ENCODE results near the gene TLK1. TPM values are rescaled to one million over a fixed set of nuclear protein-coding genes. Genes with fewer than 3 reads are reported as not detected.

The TLK1 gene
- total and polyA plus RNA-seq, 2 donors (not counting 3 experiments of a cell fraction or from before 2014, with no cell fraction given): 5.8 to 62.7 TPM

DNA sequence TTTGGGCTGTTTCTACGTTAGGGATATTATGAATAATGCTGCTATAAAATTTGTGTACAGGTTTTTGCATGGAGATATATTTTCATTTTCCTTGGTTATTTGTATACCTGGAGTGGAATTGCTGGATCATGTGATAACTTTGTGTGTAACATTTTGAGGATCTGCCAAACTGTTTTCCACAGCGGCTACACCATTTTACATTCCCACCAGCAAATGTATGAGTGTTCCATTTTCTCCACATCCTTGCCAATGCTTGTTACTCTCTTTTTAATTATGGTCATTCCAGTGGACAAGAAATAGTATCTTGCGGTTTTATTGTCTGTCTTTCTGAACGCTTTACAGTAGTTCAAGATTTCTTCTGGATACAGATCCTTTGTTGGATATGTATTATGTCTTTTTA lies 218.1 kb downstream of the TLK1 start:
- no peak overlapping the region for H3K27ac ChIP-seq (ENCODE audit: insufficient read depth, low read depth, low read length)
- no peak for FAIRE-seq
- peaks cover 8% of the 10 kb centered on the region for H3K9me1 ChIP-seq (replicated peaks; ENCODE audit: control insufficient read depth, extremely low read depth, insufficient read depth, low read length)
- no TSS peak for BruUV-seq (replicated peaks)
- no peaks in the 10 kb centered on the region for H3K36me3 ChIP-seq (ENCODE audit: control insufficient read depth in 2 of 2, extremely low read depth in 1 of 2, insufficient read depth in 2 of 2, low read length in 2 of 2)
- POLR2A ChIA-PET: no interaction called here
- CTCF ChIA-PET: no interaction called here
- intact Hi-C loops (cut with micrococcal nuclease): no loop called here
- no peaks in the 10 kb centered on the region for H3K9me3 ChIP-seq (replicated peaks; ENCODE audit: control insufficient read depth, insufficient read depth, low read length)
- peaks cover 100% of the 10 kb centered on the region for H3K79me2 ChIP-seq (ENCODE audit: control insufficient read depth, insufficient read depth, low read length)
- H2AFZ ChIP-seq (ENCODE audit: low read depth, low read length): no peak overlapping the region
- TF ChIP-seq MAX (IDR thresholded peaks at IDR 0.05; ENCODE audit: insufficient read depth, insufficient read length) (no peak), GATA2 (IDR thresholded peaks at IDR 0.05; ENCODE audit: insufficient read depth, insufficient read length, low read depth, low read length) (no peak), MYC (IDR thresholded peaks at IDR 0.05; ENCODE audit: low read depth, low read length) (no peak), JUN (IDR thresholded peaks at IDR 0.05; ENCODE audit: borderline replicate concordance, insufficient read depth, insufficient read length, low read depth) (no peak), FOS (IDR thresholded peaks at IDR 0.05; ENCODE audit: borderline replicate concordance, insufficient read depth, low read length) (no peak), EZH2 (IDR thresholded peaks at IDR 0.05; ENCODE audit: borderline replicate concordance, low read depth, low read length, severe bottlenecking) (no peak), POLR2AphosphoS5 (IDR thresholded peaks at IDR 0.05; ENCODE audit: insufficient read depth, low read depth, low read length) (no peak), POLR2A (IDR thresholded peaks at IDR 0.05; ENCODE audit: low read depth, low read length) (no peak)
- TF ChIP-seq, protein P1, sequence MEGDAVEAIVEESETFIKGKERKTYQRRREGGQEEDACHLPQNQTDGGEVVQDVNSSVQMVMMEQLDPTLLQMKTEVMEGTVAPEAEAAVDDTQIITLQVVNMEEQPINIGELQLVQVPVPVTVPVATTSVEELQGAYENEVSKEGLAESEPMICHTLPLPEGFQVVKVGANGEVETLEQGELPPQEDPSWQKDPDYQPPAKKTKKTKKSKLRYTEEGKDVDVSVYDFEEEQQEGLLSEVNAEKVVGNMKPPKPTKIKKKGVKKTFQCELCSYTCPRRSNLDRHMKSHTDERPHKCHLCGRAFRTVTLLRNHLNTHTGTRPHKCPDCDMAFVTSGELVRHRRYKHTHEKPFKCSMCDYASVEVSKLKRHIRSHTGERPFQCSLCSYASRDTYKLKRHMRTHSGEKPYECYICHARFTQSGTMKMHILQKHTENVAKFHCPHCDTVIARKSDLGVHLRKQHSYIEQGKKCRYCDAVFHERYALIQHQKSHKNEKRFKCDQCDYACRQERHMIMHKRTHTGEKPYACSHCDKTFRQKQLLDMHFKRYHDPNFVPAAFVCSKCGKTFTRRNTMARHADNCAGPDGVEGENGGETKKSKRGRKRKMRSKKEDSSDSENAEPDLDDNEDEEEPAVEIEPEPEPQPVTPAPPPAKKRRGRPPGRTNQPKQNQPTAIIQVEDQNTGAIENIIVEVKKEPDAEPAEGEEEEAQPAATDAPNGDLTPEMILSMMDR (IDR thresholded peaks at IDR 0.05; ENCODE audit: extremely low read depth in 1 of 2, insufficient read depth in 1 of 2, low read depth in 1 of 2, low read length in 2 of 2): no peak
- dilution Hi-C loops (cut with MboI; ENCODE audit: extremely low pct_ligation_motif_present, low sequenced_read_pairs): no loop called here
- no peak for DNase-seq (ENCODE audit: low read depth, low spot score)
- H3K4me3 ChIP-seq (replicated peaks in 1 of 3; ENCODE audit: insufficient read depth in 1 of 3, low read depth in 1 of 3, low read length in 3 of 3): no peak overlapping the region
- H3K9ac ChIP-seq (replicated peaks; ENCODE audit: extremely low read depth, insufficient read depth, low read length): no peak overlapping the region
- H3K27me3 ChIP-seq (ENCODE audit: control insufficient read depth in 2 of 2, insufficient read depth in 2 of 2, low read length in 2 of 2): no peaks in the 10 kb centered on the region
- no peak overlapping the region for H3K4me2 ChIP-seq (ENCODE audit: insufficient read depth, low read length)
- H4K20me1 ChIP-seq (replicated peaks; ENCODE audit: control insufficient read depth, extremely low read depth, insufficient read depth, low read length): peaks cover 31% of the 10 kb centered on the region
- H3K4me1 ChIP-seq (ENCODE audit: control insufficient read depth, extremely low read depth, insufficient read depth, low read length): no peaks in the 10 kb centered on the region

Other genes with a start within 250 kb of the TLK1 start
- gene GORASP2, start 231.6 kb downstream of the TLK1 start, total RNA-seq: 93.7 and 104 TPM in 2 replicates
- 245 and 279 TPM in 2 replicates for gene GORASP2, start 231.6 kb downstream of the TLK1 start, polyA plus RNA-seq

Measured in endothelial cell of umbilical vein (primary cell).